Upper lobe of left lung (tissue), 4 donors: ENCODE results near the gene TMEM245.

Experiments used
- CTCF ChIP-seq, 6 experiments: fragments of 450-650 bp in 4 of 6; fragments of 200-600 bp in 2 of 6; sonication (generic) in 2 of 6; IDR thresholded peaks; one replicate each; pipeline ENCODE4 v1.5.1; 2016 to 2019; ENCODE audit warnings: antibody characterized with exemption in 6 of 6
- POLR2AphosphoS5 ChIP-seq, 2 donors: sonication (generic); formaldehyde crosslinking; IDR thresholded peaks; one replicate each; pipeline ENCODE4 v1.5.1; 2017; ENCODE audit warnings: antibody characterized with exemption in 2 of 2

GRCh38 chr9:109017061-109017460, 102.7 kb downstream of the TMEM245 start:
- no peak for TF ChIP-seq CTCF (IDR thresholded peaks at IDR 0.05)
- no peak for TF ChIP-seq POLR2AphosphoS5 (IDR thresholded peaks at IDR 0.05)
